GM19468 (cell line): ENCODE measurements around the gene CGREF1.

Experiments
- ATAC-seq: cut with Tn5 transposase; IDR thresholded peaks from one replicate; pipeline ENCODE4 v1.9.1; 2021; ENCODE audit warnings: mild to moderate bottlenecking, moderate library complexity, moderate number of reproducible peaks; ENCODE audit not compliant: unreplicated experiment; ENCODE audit errors: extremely low read depth

Gene CGREF1

GRCh38 chr2:27091746-27092695 lies 26.9 kb downstream of the CGREF1 start:
- no peak for ATAC-seq

DNA sequence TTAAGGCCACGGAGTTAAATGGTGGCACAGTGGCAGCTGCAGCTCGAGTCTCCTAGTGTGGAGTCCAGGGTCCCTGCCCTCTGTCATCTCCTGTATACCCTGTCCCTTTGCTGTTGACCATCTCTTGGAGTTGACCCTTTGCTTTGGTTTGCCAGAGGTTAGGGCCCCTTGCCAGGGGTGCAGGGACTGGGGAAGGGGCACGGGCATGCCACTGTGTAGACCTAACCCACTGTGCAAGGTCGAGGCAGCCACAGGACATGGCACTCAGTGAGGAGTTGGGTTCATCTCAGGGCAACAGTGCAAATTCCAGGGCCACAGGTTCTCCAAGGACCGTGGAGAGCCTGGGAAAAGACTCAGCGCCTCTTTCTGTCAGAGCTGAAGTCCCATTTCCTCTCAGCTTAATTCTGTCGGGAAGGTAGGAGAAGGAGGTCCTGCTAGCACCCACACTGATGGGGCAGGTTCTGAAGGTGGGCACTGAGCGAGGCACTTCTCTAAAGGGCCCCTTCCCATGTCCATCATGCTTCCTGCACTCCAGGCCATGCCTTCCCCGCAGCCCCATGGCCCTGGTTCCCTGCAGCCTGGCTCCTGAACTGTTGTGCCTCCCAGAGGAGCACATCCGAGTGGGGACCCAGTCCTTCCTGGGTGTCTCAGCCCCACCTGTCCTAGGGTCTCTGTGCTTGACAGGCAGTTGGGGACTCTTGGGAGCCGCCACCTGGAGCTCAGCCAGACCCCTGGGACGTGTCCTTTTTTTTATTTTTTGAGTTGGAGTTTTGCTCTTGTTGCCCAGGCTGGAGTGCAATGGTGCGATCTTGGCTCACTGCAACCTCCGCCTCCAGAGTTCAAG lies 29.6 kb downstream of the CGREF1 start:
- no peak for ATAC-seq

GRCh38 chr2:27088634-27089033 lies 30.3 kb downstream of the CGREF1 start:
- ATAC-seq, result no peak

DNA sequence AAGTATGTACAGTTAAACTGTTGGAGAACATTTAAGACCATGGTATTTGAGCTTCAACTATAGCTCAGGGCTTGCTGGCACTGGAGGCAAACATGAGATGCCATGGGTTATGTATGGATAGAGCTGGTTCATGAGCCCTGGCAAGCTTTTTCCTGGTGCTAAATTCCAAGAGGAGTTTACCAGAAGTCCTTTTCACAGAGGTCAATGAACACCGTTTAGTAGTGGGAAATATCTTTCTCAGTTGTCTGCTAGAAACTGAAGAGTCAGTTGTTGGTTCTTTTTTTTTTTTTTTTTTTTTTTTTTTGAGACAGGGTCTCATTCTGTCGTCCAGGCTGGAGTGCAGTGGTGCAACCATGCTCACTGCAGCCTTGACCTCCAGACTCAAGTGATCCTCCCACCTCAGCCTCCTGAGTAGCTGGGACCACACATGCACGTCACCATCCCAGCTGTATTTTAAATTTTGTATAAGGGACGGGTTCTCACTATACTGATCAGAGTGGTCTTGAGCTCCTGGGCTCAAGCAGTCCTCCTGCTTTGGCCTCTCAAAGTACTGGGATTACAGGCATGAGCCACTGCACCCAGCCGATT lies 31.0 kb downstream of the CGREF1 start:
- ATAC-seq, result no peak

DNA sequence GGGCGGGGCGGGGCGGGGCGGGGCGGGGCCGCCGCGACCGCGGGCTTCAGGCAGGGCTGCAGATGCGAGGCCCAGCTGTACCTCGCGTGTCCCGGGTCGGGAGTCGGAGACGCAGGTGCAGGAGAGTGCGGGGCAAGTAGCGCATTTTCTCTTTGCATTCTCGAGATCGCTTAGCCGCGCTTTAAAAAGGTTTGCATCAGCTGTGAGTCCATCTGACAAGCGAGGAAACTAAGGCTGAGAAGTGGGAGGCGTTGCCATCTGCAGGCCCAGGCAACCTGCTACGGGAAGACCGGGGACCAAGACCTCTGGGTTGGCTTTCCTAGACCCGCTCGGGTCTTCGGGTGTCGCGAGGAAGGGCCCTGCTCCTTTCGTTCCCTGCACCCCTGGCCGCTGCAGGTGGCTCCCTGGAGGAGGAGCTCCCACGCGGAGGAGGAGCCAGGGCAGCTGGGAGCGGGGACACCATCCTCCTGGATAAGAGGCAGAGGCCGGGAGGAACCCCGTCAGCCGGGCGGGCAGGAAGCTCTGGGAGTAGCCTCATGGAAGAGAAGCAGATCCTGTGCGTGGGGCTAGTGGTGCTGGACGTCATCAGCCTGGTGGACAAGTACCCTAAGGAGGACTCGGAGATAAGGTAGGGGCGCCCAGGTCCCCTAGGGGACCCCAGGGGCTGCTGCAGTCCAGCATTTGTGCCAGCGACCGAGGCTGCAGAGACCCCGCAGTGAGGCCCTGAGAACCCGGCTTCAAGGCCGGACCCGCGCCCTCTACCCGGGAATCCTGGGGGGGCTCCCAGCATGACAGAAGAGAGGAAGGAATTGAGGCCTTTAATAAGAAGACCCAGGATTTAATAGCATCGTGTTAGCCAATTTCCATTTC lies 32.0 kb downstream of the CGREF1 start, which contains the start of gene KHK:
TSS of gene KHK (plus strand) at position 49 of the 870 bp plus-strand sequence. CDS start at position 537, 488 bp downstream.
- ATAC-seq, result no peak

GRCh38 chr2:27086090-27086723 lies 32.7 kb downstream of the CGREF1 start:
- peak; percentile 73 for ATAC-seq

- no peak for ATAC-seq
Measured at GRCh38 chr2:27085673-27086089, 33.2 kb downstream of the CGREF1 start.

GRCh38 chr2:27085062-27085672 lies 33.8 kb downstream of the CGREF1 start:
- ATAC-seq, result no peak

- ATAC-seq, result no peak
Measured at GRCh38 chr2:27084297-27085061, 34.4 kb downstream of the CGREF1 start.

- ATAC-seq, result no peak
Measured at GRCh38 chr2:27083410-27084296, 35.3 kb downstream of the CGREF1 start.

GRCh38 chr2:27082773-27083409 lies 36.0 kb downstream of the CGREF1 start:
- no peak for ATAC-seq

- no peak for ATAC-seq
Measured at GRCh38 chr2:27081984-27082772, 36.8 kb downstream of the CGREF1 start.

DNA sequence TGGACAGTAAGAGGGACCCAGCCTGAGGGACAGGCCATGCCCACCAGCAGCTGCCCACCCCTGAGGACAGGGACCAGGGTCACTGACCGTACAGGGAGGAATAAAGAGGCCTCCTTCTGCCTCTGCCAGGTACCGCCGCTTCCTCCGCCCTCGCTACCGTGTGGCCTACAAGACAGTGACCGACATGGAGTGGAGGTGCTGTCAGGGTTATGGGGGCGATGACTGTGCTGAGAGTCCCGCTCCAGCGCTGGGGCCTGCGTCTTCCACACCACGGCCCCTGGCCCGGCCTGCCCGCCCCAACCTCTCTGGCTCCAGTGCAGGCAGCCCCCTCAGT lies 38.4 kb downstream of the CGREF1 start:
- no peak for ATAC-seq

GRCh38 chr2:27080140-27080469 lies 38.8 kb downstream of the CGREF1 start:
- no peak for ATAC-seq

DNA sequence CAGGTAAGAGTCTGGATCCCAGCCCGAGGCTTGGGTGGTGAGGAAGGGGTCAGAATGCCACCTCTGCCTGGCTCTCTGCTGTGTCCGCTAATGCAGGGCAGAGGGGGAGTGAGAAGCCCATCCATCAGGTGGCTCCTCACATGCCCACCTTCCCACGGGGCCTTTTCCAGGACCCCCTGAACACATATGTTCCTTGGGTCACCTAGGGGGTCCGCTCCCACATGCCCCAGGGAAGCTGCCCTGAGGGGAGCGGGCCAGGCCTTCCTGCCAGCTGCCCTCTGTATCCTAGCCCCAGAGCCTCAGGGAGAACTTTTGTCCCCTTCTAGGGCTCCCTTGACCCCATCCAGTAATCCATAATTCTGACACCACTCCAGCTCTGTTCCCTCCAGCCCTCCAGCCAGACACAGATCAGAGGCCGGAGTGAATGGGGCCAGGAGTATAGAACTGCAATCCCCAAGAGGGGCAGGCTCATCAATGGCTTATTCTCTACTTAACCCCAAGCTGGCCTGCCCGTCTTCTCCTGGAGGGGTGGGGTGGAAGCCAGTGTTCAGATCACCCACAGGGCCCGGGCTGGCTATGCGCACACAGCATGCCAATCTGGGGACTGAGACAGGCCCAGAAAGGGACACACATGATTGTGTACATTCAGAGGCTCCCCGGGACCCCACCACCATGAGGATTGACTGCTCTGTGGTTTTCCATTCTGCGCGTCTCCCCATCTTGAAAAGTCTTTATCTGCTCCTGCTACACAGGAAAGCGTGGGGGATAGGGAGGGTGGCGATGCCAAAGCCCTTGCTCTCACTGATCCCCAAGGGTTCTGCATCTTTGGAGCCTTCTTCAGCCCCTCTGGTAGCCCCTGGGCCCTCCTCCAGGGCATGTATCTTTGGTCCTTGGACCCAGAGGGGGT lies 39.4 kb downstream of the CGREF1 start:
- ATAC-seq, result no peak
